Gastroesophageal sphincter (tissue), 3 donors: ENCODE measurements around the gene PAPOLB.

ENCODE experiments used
- EP300 ChIP-seq: sonication (generic); formaldehyde crosslinking; IDR thresholded peaks from one replicate; pipeline ENCODE4 v1.6.1; 2017; ENCODE audit warnings: antibody characterized with exemption, mild to moderate bottlenecking
- POLR2A ChIP-seq, 2 donors: fragments of 450-650 bp; IDR thresholded peaks; one replicate each; pipeline ENCODE4 v1.6.1; 2017; ENCODE audit warnings: antibody characterized with exemption in 2 of 2, mild to moderate bottlenecking in 2 of 2, moderate library complexity in 1 of 2
- POLR2AphosphoS5 ChIP-seq: sonication (generic); formaldehyde crosslinking; IDR thresholded peaks from one replicate; pipeline ENCODE4 v1.6.1; 2017; ENCODE audit warnings: antibody characterized with exemption
- TF ChIP-seq, protein P1 (sequence below), 4 experiments: fragments of 200-600 bp in 2 of 4; fragments of 450-650 bp in 2 of 4; sonication (generic) in 1 of 4; IDR thresholded peaks; one replicate each; pipeline ENCODE4 v1.5.1; 2017 to 2019; ENCODE audit warnings: antibody characterized with exemption in 4 of 4, mild to moderate bottlenecking in 2 of 4, moderate library complexity in 2 of 4

DNA sequence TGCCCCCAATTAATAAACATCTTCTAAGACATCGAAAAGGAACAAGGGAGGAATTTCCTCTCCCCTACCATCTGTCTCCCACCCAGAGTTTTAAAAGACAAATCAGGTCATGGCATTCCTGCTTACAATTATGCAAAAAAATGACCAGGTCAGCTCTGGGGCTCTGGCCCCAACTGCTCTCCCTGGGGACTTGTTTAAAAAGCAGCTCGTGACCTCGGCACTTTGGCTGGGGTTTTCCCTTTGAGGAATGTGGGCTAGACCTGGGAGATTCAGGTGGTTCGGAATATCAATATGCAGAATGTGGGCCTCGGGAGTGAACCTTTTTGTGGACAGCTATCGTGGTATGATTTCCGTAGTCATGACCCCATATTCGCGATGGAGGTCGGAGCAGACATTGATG is 22.3 kb upstream of the PAPOLB start:
- TF ChIP-seq, protein P1, sequence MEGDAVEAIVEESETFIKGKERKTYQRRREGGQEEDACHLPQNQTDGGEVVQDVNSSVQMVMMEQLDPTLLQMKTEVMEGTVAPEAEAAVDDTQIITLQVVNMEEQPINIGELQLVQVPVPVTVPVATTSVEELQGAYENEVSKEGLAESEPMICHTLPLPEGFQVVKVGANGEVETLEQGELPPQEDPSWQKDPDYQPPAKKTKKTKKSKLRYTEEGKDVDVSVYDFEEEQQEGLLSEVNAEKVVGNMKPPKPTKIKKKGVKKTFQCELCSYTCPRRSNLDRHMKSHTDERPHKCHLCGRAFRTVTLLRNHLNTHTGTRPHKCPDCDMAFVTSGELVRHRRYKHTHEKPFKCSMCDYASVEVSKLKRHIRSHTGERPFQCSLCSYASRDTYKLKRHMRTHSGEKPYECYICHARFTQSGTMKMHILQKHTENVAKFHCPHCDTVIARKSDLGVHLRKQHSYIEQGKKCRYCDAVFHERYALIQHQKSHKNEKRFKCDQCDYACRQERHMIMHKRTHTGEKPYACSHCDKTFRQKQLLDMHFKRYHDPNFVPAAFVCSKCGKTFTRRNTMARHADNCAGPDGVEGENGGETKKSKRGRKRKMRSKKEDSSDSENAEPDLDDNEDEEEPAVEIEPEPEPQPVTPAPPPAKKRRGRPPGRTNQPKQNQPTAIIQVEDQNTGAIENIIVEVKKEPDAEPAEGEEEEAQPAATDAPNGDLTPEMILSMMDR (IDR thresholded peaks at IDR 0.05): no peak
- TF ChIP-seq POLR2A (IDR thresholded peaks at IDR 0.05) (no peak), POLR2AphosphoS5 (no peak), EP300 (no peak)
